Upper lobe of left lung (tissue), 6 donors: ENCODE measurements around the gene DDR1. TPM values are rescaled to one million over a fixed set of nuclear protein-coding genes. Genes with fewer than 3 reads are reported as not detected.

Experiments
- ATAC-seq, 2 donors: fragments of 200-7000 bp; cut with Tn5 transposase; one replicate each; pipeline ENCODE4 v1.9.1; 2022; ENCODE audit warnings: mild to moderate bottlenecking in 2 of 2, moderate library complexity in 2 of 2; ENCODE audit not compliant: low FRiP score in 2 of 2
- DNase-seq, 2 donors: peaks; one replicate each; pipeline ENCODE4 v3.0.0-alpha.2; 2019 to 2020
- H3K27ac ChIP-seq, 4 donors: fragments of 200-600 bp; sonication (generic); one replicate each; pipeline ENCODE4 v1.5.1; 2016 to 2019
- H3K27me3 ChIP-seq, 4 donors: fragments of 200-600 bp; sonication (generic); one replicate each; pipeline ENCODE4 v1.5.1; 2017 to 2019
- H3K36me3 ChIP-seq, 4 donors: fragments of 200-600 bp; sonication (generic); one replicate each; pipeline ENCODE4 v1.5.1; 2016 to 2019
- H3K4me1 ChIP-seq, 4 donors: fragments of 200-600 bp; sonication (generic); one replicate each; pipeline ENCODE4 v1.5.1; 2018 to 2019
- H3K4me3 ChIP-seq, 4 donors: fragments of 200-600 bp; sonication (generic); one replicate each; pipeline ENCODE4 v1.5.1; 2017 to 2019; ENCODE audit warnings: mild to moderate bottlenecking in 2 of 4, moderate library complexity in 1 of 4
- H3K9me3 ChIP-seq, 4 donors: fragments of 200-600 bp; sonication (generic); one replicate each; pipeline ENCODE4 v1.5.1; 2018 to 2019
- EP300 ChIP-seq, 4 donors: sonication (generic); formaldehyde crosslinking; IDR thresholded peaks; one replicate each; pipeline ENCODE4 v1.5.1; 2017; ENCODE audit warnings: antibody characterized with exemption in 4 of 4, control low read depth in 2 of 4
- POLR2A ChIP-seq, 4 donors: fragments of 450-650 bp; IDR thresholded peaks; one replicate each; pipeline ENCODE4 v1.5.1; 2016 to 2017; ENCODE audit warnings: antibody characterized with exemption in 4 of 4, mild to moderate bottlenecking in 2 of 4
- POLR2AphosphoS5 ChIP-seq, 2 donors: sonication (generic); formaldehyde crosslinking; IDR thresholded peaks; one replicate each; pipeline ENCODE4 v1.5.1; 2017; ENCODE audit warnings: antibody characterized with exemption in 2 of 2
- whole genome bisulfite sequencing, 2 donors: methylation state at CpG; one replicate each; pipeline ENCODE4 v1.1.5; 2017 to 2018; 5-methylcytosine and 5-hydroxymethylcytosine counted together
- total RNA-seq, 6 donors: library from RNA; depleted of rRNA in 4 of 6; stranded (reverse); fragments of >200 nt in 4 of 6; gene quantifications; one replicate each; pipeline versions ENCODE4 v1.1.0 to v1.2.1, GENCODE V29; 2016 to 2021
- TF ChIP-seq, protein P1 (sequence below), 6 experiments: fragments of 450-650 bp in 4 of 6; fragments of 200-600 bp in 2 of 6; sonication (generic) in 2 of 6; IDR thresholded peaks; one replicate each; pipeline ENCODE4 v1.5.1; 2016 to 2019; ENCODE audit warnings: antibody characterized with exemption in 6 of 6
- donor health status: DM: no; HTN: no; CAD: no; lungs with moderate emphysema.
- donor health status: DM: no; HTN: yes; CAD: no; lungs with severe emphysema.

DDR1 gene
- total RNA-seq, 6 donors from 2014 or later = 75.4 to 147 (median 111) TPM

DNA sequence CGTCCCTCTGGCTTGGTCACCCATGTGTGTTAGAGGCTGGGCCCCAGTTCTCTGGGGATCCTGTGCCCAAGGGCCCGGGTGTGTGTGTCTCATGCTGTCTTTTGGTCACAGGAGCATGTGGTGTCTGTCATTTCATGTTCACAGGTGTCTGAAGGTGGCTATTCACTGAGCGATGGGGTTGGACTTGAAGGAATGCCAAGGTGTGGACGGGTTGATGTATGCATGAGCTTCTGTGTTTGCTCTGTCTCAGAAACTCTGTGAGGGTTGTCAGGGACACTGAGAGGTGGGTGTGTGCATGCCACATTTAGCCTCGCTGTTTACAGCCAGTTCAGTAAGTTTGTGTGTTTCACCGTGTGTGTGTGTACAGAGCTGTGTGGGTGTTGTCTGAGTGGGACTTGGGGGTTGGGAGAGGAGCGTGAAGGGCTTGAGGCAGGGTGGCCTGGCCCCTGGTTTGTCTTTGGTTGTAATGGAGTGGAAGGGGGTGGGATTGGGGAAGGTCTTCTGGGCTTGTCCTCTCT is 1.2 kb downstream of the DDR1 start:
- H3K27ac ChIP-seq = peak overlapping the region; percentile 77 to 89 (median 83)

DNA sequence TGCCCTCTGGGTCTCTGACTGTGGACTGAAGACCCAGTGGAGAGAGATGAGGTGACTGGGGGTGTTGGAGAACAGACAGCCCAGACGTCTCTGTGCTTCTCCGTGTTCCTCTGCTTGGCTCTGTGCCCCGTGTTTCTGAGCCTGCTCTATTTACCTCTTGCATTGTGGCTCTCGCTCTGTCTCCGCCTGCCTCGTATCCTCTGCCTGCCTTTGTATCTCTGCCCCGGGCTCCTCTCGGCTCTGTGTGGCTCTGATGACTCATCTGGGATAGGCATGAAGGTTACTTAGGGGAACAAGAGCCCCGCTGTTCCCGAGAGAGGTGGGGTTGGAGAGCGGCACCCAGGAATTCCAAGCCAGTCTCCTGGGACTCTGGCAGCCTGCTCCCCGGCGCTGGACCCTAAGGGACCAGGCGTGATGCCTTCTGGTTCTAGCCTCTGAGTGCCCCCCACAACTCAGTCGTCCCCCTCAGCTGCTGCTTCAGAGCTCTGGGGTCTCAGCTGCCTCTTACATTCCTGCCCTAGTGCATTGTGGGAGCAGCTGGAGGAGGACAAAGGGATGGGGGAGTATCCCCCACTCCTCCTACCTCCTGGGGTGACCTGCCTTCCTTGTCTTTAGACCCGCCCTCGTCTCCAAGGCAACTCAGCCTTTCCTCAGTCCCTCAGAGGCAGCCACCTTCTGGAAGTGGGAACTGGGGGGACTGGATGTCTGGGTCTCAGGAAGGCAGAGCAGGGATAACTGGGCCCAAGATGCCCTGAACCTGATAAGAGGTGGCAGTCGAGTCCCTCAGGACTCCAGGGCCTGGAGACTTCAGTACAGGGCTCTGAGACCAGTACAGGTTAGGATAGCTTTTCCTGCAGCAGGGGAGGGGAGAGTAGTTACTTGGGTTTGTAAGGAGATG is 1.9 kb downstream of the DDR1 start:
- Histone ChIP-seq H3K9me3 (no peaks in the 10 kb centered on the region), H3K27me3 (no peaks in the 10 kb centered on the region), H3K36me3 (peaks cover 3 to 24% (median 12%) of the 10 kb centered on the region in 4 donors), H3K4me3 (peak overlapping the region in 3 of 4 donors; percentile 57 to 80 (median 70)), H3K27ac (peak overlapping the region; percentile 77 to 89 (median 83)), H3K4me1 (peaks cover 31 to 44% (median 35%) of the 10 kb centered on the region in 4 donors)
- 29 to 42% methylated on average over 12 to 18 of the region's 18 CpGs for WGBS, 2 donors
- peak in 1 of 2 donors; percentile 45 for DNase-seq
- no peak for TF ChIP-seq EP300 (IDR thresholded peaks at IDR 0.05)
- TF ChIP-seq POLR2A (IDR thresholded peaks at IDR 0.05) = peak in 1 of 4 donors; percentile 30
- ATAC-seq = peak in 1 of 2 donors; percentile 14

More for the DNA sequence above, 1.2 kb downstream of the DDR1 start:
- DNase-seq (peak in 1 of 2 donors; percentile 58), ATAC-seq (peak; percentile 3 to 73)
- Histone ChIP-seq H3K4me3 (peak overlapping the region in 3 of 4 donors; percentile 57 to 80 (median 70)), H3K9me3 (no peaks in the 10 kb centered on the region), H3K36me3 (peaks cover under 1 to 17% (median 8%) of the 10 kb centered on the region in 4 donors), H3K4me1 (peaks cover 31 to 44% (median 35%) of the 10 kb centered on the region in 4 donors), H3K27me3 (no peaks in the 10 kb centered on the region)
- TF ChIP-seq POLR2A (IDR thresholded peaks at IDR 0.05) = peak in 1 of 4 donors; percentile 11
- TF ChIP-seq, protein P1, sequence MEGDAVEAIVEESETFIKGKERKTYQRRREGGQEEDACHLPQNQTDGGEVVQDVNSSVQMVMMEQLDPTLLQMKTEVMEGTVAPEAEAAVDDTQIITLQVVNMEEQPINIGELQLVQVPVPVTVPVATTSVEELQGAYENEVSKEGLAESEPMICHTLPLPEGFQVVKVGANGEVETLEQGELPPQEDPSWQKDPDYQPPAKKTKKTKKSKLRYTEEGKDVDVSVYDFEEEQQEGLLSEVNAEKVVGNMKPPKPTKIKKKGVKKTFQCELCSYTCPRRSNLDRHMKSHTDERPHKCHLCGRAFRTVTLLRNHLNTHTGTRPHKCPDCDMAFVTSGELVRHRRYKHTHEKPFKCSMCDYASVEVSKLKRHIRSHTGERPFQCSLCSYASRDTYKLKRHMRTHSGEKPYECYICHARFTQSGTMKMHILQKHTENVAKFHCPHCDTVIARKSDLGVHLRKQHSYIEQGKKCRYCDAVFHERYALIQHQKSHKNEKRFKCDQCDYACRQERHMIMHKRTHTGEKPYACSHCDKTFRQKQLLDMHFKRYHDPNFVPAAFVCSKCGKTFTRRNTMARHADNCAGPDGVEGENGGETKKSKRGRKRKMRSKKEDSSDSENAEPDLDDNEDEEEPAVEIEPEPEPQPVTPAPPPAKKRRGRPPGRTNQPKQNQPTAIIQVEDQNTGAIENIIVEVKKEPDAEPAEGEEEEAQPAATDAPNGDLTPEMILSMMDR (IDR thresholded peaks at IDR 0.05) = no peak
- no peak for TF ChIP-seq EP300 (IDR thresholded peaks at IDR 0.05)
- peak; percentile 18 to 35 for TF ChIP-seq POLR2AphosphoS5 (IDR thresholded peaks at IDR 0.05)
- WGBS, 2 donors = 48 to 57% methylated on average over 7 of the region's 7 CpGs

DNA sequence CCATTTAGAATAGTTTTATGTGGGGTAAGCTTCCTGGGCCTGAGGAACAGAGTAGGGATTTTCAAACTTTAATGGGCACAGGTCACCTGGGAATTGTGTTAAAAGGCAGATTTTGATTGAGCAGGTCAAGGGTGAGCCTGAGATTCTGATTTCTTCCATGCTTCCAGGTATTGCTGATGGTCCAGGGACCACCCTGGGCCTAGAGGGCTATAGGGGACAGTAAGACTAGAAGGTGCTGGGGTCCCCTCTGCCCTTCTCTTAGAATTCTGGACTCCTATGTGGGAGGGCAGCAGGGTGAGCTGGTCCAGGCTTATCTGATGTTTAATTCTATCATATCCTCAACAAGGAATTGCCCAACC is 2.6 kb downstream of the DDR1 start:
- no peaks in the 10 kb centered on the region for H3K27me3 ChIP-seq
- no peaks in the 10 kb centered on the region for H3K9me3 ChIP-seq
- no peak for TF ChIP-seq EP300 (IDR thresholded peaks at IDR 0.05)
- no peak for TF ChIP-seq POLR2AphosphoS5 (IDR thresholded peaks at IDR 0.05)
- no peak for TF ChIP-seq POLR2A (IDR thresholded peaks at IDR 0.05)
- TF ChIP-seq, protein P1 (IDR thresholded peaks at IDR 0.05) = no peak
- no peak overlapping the region for H3K4me3 ChIP-seq
- DNase-seq (no peak), ATAC-seq (no peak)
- H3K27ac ChIP-seq = peak overlapping the region; percentile 77 to 89 (median 83)
- H3K4me1 ChIP-seq = peaks cover 28 to 44% (median 34%) of the 10 kb centered on the region in 4 donors
- H3K36me3 ChIP-seq = peaks cover 3 to 26% (median 14%) of the 10 kb centered on the region in 4 donors

DNA sequence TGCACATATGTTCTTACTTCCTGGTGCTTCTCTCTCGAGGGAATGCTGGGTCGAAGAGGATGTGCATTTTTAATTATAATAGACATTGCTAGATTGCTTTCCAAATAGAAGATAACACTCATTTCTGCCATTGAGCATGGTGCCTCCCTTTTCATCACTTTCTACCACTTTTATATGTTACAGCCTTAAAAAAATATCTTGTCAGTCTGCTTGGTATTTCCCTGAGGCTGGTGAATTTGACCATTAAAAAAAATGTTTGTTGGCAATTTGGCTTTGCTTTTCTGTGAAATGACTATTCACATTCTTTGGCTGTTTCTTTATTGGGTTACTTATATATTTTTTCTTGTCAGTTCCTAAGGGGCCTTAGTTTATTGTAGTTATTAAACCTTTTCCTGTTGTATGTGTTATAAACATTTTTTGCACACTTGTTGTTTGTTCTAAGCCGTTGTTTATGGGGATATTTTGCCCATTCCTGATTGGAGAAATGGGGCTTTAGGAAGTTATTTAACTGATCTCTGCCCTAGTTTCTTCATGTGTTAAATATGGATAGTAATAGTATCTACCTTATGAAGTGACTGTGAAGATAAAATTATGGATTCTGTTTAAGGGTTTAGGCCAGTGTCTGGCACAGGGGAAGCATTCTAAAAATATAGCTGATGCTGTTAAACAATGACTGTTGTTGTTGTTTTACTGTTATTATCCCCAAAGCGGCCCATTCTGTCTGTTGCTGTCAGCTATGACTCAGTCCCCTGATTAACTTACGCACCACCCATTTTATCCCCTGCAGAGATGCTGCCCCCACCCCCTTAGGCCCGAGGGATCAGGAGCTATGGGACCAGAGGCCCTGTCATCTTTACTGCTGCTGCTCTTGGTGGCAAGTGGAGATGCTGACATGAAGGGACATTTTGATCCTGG is 3.8 kb downstream of the DDR1 start:
- TF ChIP-seq EP300 (IDR thresholded peaks at IDR 0.05) (no peak), POLR2A (IDR thresholded peaks at IDR 0.05) (no peak), POLR2AphosphoS5 (IDR thresholded peaks at IDR 0.05) (no peak)
- TF ChIP-seq, protein P1 (IDR thresholded peaks at IDR 0.05) = no peak
- no peak for ATAC-seq

More for the DNA sequence above, 3.8 kb downstream of the DDR1 start:
- no peak for DNase-seq
- Histone ChIP-seq H3K4me3 (no peak overlapping the region), H3K27ac (no peak overlapping the region), H3K36me3 (peaks cover 3 to 35% (median 25%) of the 10 kb centered on the region in 4 donors), H3K9me3 (no peaks in the 10 kb centered on the region), H3K4me1 (peaks cover 19 to 33% (median 27%) of the 10 kb centered on the region in 4 donors), H3K27me3 (no peaks in the 10 kb centered on the region)
- 65 to 70% methylated on average over 6 of the region's 6 CpGs for WGBS, 2 donors
